ENCODE data around the gene HTR4.
"Not testable (repeated sequence)": the region's sequence is repeated elsewhere in the genome, so short reads cannot be mapped to it uniquely, and the experiment has no call there.

The HTR4 gene, protein sequence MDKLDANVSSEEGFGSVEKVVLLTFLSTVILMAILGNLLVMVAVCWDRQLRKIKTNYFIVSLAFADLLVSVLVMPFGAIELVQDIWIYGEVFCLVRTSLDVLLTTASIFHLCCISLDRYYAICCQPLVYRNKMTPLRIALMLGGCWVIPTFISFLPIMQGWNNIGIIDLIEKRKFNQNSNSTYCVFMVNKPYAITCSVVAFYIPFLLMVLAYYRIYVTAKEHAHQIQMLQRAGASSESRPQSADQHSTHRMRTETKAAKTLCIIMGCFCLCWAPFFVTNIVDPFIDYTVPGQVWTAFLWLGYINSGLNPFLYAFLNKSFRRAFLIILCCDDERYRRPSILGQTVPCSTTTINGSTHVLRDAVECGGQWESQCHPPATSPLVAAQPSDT

GRCh38 chr5:148653836-148654781, at the start of gene HTR4:
TSS of gene HTR4 (minus strand) at chr5:148654527. CDS start at chr5:148637014, 17,513 bp downstream.
- no peak for DNase-seq (ENCODE audit: low read depth in 3 of 3)

GRCh38 chr5:148702019-148702596, 47.8 kb upstream of the HTR4 start:
- no peak for DNase-seq (ENCODE audit: low read depth in 3 of 3)

GRCh38 chr5:148699028-148699427, 44.7 kb upstream of the HTR4 start:
- no peak for DNase-seq (ENCODE audit: low read depth in 3 of 3)

DNA sequence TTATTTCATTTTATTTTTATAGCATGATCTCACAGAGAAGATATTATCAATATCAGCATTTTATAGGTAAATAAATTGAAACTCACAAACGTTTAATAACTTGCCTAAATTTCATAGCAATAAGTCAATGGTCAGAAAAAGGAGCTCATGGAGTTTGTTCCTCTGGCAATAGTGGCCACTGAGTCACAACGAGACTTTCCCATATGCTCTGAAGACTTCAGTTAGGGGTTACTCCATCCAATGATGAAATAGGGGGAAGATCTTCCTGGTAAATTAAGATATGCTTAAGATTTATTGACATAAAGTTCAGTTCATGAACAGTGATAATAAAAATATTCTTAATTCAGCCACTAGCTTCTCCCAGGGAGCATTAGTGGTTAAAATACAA, 43.5 kb upstream of the HTR4 start:
- no peak for DNase-seq (ENCODE audit: low read depth in 3 of 3)

GRCh38 chr5:148697180-148697808, 43.0 kb upstream of the HTR4 start:
- DNase-seq (ENCODE audit: low read depth in 3 of 3) = no peak

DNA sequence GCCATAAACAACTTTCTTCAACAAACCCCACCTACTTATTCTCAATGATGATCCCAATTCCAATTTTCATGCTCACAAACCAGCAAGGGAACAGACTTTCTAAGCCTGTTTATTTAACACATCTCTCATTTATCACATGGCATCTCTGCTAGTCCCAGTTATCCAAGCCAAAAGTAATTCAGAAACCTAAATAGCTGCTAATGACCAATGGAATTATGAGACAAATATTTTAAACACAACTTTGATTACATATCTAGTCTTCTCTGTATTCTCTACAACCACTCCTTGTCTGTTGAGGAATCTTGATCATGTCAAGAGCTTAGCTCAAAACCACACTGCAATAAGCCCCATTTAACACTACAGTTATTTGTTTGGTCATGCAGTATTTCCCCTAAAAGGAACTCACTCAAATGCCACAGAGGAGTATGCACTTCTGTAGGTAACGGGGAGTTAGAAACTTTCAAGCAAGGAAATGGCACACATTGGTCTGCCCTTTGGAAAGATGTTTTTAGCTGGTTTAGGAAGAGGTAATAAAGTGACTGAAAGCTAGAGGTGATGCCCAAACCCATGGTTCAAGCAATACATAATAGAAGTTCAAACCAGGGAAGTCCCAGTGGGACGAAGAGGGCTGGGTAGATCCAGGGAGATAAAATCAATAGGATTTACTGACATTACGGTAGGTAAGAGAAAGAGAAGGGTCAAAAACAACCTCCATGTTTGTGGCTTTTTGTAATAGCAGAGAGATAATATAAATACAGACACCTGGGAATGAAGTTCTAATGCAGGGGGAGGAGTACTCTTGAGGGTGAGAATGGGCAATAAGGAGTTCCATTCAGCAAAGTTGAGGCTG, 42.1 kb upstream of the HTR4 start:
- no peak for DNase-seq (ENCODE audit: low read depth in 3 of 3)

GRCh38 chr5:148690945-148691344, 36.6 kb upstream of the HTR4 start:
- DNase-seq (ENCODE audit: low read depth in 3 of 3) = no peak

DNA sequence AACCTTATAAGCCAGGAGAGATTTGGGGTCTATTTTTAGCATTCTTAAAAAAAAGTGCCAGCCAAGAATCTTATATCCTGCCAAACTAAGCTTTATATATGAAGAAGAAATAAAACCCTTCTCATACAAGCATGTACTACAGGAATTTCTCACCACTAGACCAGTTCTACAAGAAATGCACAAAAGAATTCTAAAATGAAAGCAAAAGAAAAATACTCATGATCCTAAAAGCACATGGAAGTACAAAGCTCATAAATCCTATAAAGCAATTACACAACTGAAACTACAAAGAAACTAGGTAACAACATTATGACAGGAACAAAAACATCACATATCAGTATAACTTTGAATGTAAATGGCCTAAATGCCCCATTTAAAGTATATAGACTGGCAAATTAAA, 34.5 kb upstream of the HTR4 start:
- DNase-seq (ENCODE audit: low read depth in 3 of 3) = no peak

DNA sequence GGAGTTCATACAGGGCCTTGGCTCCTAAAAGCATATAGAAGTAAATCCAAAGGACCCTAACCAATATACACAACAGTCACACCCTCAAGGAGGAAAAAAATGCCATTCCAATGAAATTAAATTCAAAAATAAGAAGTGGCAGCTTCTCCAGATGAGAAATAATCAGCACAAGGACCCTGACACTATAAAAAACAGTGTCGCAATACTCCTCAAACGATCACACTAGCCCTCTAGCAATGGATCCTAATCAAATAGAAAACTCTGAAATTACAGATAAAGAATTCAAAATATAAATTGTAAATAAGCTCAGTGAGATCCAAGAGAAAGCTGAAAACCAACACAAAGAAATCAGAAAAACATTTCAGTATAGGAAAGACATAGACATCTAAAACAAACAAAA, 33.5 kb upstream of the HTR4 start:
- no peak for DNase-seq (ENCODE audit: low read depth in 3 of 3)

- DNase-seq (ENCODE audit: low read depth in 3 of 3) = no peak
These were observed 33.1 kb upstream of the HTR4 start for GRCh38 chr5:148687427-148687826.

GRCh38 chr5:148686660-148687059, 32.3 kb upstream of the HTR4 start:
- DNase-seq (ENCODE audit: low read depth in 3 of 3) = no peak

- DNase-seq (ENCODE audit: low read depth in 3 of 3) = no peak
These were observed 31.3 kb upstream of the HTR4 start for GRCh38 chr5:148685520-148686134.

GRCh38 chr5:148684528-148684927, 30.2 kb upstream of the HTR4 start:
- DNase-seq (ENCODE audit: low read depth in 3 of 3) = no peak

- no peak for DNase-seq (ENCODE audit: low read depth in 3 of 3)
These were observed 29.3 kb upstream of the HTR4 start for GRCh38 chr5:148683651-148684050.

DNA sequence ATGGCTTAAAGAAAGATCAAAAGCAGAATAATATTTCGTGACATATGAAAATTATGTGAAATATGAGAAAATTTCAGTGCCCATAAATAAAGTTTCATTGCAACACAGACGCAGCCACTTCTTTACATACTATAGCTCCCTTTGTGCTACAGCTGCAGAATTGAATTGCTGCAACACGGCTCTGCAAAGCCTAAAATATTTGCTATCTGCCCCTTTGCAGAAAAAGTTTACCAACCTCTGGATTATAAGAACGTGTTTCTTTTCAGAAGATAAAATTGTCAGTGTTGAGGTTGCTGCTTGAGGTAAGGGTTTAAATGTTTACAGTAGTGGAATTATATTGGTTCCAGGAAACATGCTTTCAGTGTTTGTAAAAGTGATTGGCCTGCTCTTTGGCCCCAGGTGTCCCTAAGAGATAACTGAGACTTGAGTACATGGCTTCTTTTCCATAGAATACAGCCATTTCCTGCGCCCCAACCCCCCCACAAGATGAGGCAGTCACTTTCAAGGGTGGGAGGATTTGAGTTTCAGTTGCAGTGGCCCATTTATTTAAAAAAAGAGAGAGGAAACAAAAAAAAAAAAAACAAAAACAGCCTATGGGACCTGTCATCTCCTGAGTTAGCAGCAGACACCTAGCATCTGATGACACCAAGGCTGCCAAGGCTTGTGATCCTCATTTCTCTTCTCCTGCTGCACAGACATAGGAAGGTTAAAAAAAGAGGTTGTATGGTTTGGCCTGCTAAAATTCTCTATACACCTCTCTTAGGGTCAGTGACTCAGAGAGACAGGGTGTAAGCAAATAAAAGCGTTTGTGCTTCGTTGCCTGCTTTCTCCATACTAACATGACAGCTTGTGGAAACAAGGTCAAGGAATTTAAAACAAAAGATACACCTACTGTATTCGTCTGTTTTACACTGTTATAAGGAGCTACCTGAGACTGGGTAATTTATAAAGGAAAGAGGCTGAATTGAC, 28.0 kb upstream of the HTR4 start:
- no peak for DNase-seq (ENCODE audit: low read depth in 3 of 3)

DNA sequence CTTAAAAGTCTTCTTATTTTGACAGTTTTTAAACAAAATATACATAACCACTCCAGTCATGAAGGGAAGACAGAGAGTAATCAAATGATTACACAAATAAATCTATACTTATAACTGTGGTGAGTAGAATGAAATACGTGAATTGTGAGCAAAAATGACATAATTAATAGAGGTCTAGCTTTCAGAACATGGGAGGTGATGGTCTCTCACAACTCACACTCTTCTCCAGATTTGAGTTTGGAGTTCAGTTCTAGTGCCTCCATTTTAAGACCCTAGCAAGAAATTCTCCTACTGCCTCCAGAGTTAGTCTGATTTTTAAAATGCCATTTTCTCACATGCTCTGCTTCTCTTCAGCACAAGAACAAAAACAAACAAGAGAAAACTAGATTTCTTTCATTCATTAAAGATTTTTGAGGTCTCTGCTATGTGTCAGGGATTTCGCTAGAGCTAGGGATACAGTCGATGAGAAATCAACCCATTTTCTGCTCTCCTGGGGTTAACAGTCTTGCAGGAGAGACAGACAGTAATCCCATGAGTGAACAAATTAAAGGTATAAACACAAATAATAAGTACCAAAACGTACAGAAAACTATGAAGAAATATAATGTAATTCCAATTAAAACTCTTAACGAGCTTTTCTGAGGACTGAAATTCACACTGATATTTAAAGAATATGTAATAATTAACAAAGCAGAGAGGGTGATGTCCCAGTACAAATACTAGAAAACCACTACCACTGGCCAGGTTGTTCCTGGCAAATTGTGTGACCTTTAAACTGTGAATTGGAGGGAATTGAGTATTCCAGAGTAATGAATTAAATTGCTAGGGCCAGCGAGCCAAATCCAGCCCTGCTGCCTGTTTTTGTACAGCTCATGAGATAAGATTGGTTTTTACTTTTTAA, 27.1 kb upstream of the HTR4 start:
- DNase-seq (ENCODE audit: low read depth in 3 of 3) = no peak

GRCh38 chr5:148673704-148674103, 19.4 kb upstream of the HTR4 start:
- not testable (repeated sequence) for DNase-seq (ENCODE audit: low read depth in 3 of 3)

GRCh38 chr5:148666353-148666752, 12.0 kb upstream of the HTR4 start:
- no peak for DNase-seq (ENCODE audit: low read depth in 3 of 3)

All from stimulated activated CD4-positive, alpha-beta T cell treated with anti-CD3 and anti-CD28 coated beads, TNF-alpha, amount 100 ng/mL, for 48 hours (primary cell).